ENCODE measurements around the gene SF3A1. TPM values are rescaled to one million over a fixed set of nuclear protein-coding genes. Genes with fewer than 3 reads are reported as not detected.

The SF3A1 gene
- total and polyA plus RNA-seq, 4 donors, result 19.6 to 41.6 (median 23.9) TPM

GRCh38 chr22:30327864-30328345 lies 28.8 kb downstream of the SF3A1 start (continued):
- TF ChIP-seq RAD21 (IDR thresholded peaks at IDR 0.05), result peak; percentile 61 to 69
- TF ChIP-seq JUND (IDR thresholded peaks at IDR 0.05), result no peak
- no peak for TF ChIP-seq EGR1 (IDR thresholded peaks at IDR 0.05; ENCODE audit: low read depth in 2 of 2)
- no peak for TF ChIP-seq HNF4A (conservative IDR thresholded peaks at IDR 0.05)
- TF ChIP-seq ATF3 (IDR thresholded peaks at IDR 0.05), result no peak
- TF ChIP-seq CTCF (IDR thresholded peaks at IDR 0.05; ENCODE audit: low read depth, low read length, missing input control), result peak; percentile 17
- peak in 1 of 2 donors; percentile 18 for TF ChIP-seq RXRA (IDR thresholded peaks at IDR 0.05)
- no peak for TF ChIP-seq HNF4G (IDR thresholded peaks at IDR 0.05)
- no peak for TF ChIP-seq FOXA1 (IDR thresholded peaks at IDR 0.05)

- Histone ChIP-seq H3K27me3 (ENCODE audit: control insufficient read depth in 4 of 4, insufficient read depth in 4 of 4, low read length in 3 of 4) (no peaks in the 10 kb centered on the region), H3K36me3 (ENCODE audit: control insufficient read depth in 4 of 4, insufficient read depth in 3 of 4, low read depth in 1 of 4, low read length in 3 of 4) (peaks cover 0 to 5% (median 1%) of the 10 kb centered on the region in 4 donors), H3K9me3 (ENCODE audit: control insufficient read depth in 4 of 4, low read length in 3 of 4) (no peaks in the 10 kb centered on the region), H3K9ac (ENCODE audit: low read depth in 1 of 2, low read length in 2 of 2) (peak within 1 kb of the TSS; percentile 33 to 53), H3K4me1 (ENCODE audit: control insufficient read depth in 4 of 4, insufficient read depth in 4 of 4, low read length in 3 of 4) (peaks cover 4 to 35% (median 30%) of the 10 kb centered on the region in 4 donors), H3K4me3 (ENCODE audit: low read depth in 1 of 3, low read length in 3 of 3) (peak within 1 kb of the TSS; percentile 80 to 94 (median 91)), H3K27ac (ENCODE audit: low read depth in 1 of 2, low read length in 2 of 2) (peak within 1 kb of the TSS; percentile 60 to 79)
- whole genome bisulfite sequencing, result under 1% methylated on average over 69 of the region's 69 CpGs
- TF ChIP-seq MAX (IDR thresholded peaks at IDR 0.05) (no peak), HNF4A (conservative IDR thresholded peaks at IDR 0.05) (no peak), RAD21 (IDR thresholded peaks at IDR 0.05) (peak in 1 of 2 donors; percentile 43), EGR1 (IDR thresholded peaks at IDR 0.05; ENCODE audit: low read depth in 2 of 2) (peak; percentile 29 to 72), RXRA (IDR thresholded peaks at IDR 0.05) (no peak), GABPA (IDR thresholded peaks at IDR 0.05 in 1 of 2, conservative IDR thresholded peaks at IDR 0.05 in 1 of 2) (peak in 1 of 2 donors; percentile 6), SP1 (IDR thresholded peaks at IDR 0.05) (peak; percentile 11), ZBTB33 (IDR thresholded peaks at IDR 0.05) (no peak), YY1 (IDR thresholded peaks at IDR 0.05) (no peak), JUND (IDR thresholded peaks at IDR 0.05) (no peak), HNF4G (IDR thresholded peaks at IDR 0.05) (no peak), NR2F2 (IDR thresholded peaks at IDR 0.05) (no peak), TAF1 (conservative IDR thresholded peaks at IDR 0.05) (no peak), REST (IDR thresholded peaks at IDR 0.05) (peak; percentile 12), FOXA2 (IDR thresholded peaks at IDR 0.05) (no peak), FOXA1 (IDR thresholded peaks at IDR 0.05) (no peak), ATF3 (IDR thresholded peaks at IDR 0.05) (no peak), CTCF (IDR thresholded peaks at IDR 0.05; ENCODE audit: low read depth, low read length, missing input control) (no peak)
- DNase-seq (ENCODE audit: low spot score), result peak; percentile 92
These were observed 29.9 kb downstream of the SF3A1 start, which contains the start of gene TBC1D10A for GRCh38 chr22:30326706-30327362. TSS of gene TBC1D10A (minus strand) at chr22:30326941. CDS start at chr22:30326881, 60 bp downstream.

Data from liver (tissue), 9 donors.